CD4-positive, alpha-beta T cell treated with Interleukin-17A for 4 hours (primary cell): ENCODE measurements around the gene MPZL1.
A peak's percentile ranks its signal among the peaks of the same experiment; 100 is the strongest.
"Not testable (repeated sequence)": the region's sequence is repeated elsewhere in the genome, so short reads cannot be mapped to it uniquely, and the experiment has no call there.

ENCODE experiments used
- DNase-seq: peaks from one replicate; pipeline ENCODE4 v3.0.0-alpha.2; 2020; ENCODE audit warnings: mixed read lengths

The MPZL1 gene

GRCh38 chr1:167782946-167783345 lies 61.2 kb downstream of the MPZL1 start:
- DNase-seq, result no peak

DNA sequence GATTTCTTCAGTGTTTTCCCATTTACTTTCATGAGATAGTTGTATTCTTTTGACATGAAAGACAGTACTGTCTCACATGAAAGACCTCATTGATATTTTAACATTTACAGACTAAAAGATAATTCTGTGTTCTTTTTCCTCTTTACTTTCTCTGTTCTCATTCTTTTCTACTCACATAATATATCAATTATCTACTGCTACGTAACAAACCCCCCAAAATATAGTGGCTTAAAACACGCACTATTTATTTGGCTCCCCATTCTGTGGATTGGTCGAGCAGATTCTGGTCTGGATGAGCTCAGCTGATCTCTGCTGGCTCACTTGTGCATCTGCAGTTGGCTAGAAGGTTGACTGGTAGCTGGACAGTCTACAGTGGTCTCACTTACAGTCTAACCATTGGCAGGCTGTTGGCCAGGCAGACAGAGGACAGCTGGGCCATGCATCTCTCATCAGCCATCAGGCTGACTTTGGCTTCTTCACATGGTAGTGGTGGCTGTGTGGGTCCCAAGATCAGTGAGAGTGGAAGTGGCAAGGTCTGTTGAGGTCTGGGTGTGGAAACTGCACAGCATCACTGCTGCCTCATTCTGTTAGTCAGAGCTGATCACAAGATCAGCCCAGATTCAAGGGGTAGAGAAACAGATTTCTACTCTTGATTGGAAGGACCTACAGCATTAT lies 63.2 kb downstream of the MPZL1 start:
- no peak for DNase-seq

DNA sequence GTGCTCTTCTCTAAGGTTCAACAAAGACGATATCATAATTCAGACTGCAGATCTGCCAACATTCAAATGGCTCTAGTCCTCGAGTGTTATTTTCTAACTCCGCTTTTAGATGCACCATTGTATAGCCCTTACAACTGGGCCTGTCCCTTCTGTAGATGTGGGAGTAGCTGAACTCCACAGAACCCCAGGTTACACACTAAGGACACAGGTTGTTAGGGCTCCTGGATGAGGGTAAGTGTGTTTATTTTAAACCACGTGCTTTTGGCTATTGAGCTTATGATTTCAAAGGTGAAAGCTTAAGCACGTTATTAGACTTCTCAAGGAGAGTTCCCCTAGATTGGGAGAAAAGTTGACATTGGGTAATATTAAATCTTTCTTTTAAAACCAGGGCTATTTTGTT lies 64.7 kb downstream of the MPZL1 start:
- no peak for DNase-seq

DNA sequence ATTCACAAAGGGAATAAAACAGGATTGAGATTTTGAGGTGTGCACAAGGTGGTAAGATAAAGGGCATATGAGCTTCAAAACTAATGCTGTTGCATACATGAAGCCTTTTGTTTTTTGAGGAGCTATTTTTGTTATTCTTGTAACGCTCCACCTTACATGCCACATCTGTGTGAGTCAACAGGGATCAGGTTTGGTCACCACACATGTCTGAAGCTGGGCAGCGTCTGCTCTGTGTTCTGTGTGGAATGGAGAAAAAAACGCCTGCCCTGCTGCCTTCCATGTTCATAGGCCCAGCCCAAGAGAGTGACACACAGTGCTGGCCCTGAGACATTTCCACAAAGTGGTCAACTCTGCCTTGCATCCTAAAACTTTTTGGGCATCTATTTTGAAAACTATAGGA lies 67.7 kb downstream of the MPZL1 start:
- DNase-seq, result no peak

GRCh38 chr1:167790117-167790516 lies 68.3 kb downstream of the MPZL1 start:
- no peak for DNase-seq

DNA sequence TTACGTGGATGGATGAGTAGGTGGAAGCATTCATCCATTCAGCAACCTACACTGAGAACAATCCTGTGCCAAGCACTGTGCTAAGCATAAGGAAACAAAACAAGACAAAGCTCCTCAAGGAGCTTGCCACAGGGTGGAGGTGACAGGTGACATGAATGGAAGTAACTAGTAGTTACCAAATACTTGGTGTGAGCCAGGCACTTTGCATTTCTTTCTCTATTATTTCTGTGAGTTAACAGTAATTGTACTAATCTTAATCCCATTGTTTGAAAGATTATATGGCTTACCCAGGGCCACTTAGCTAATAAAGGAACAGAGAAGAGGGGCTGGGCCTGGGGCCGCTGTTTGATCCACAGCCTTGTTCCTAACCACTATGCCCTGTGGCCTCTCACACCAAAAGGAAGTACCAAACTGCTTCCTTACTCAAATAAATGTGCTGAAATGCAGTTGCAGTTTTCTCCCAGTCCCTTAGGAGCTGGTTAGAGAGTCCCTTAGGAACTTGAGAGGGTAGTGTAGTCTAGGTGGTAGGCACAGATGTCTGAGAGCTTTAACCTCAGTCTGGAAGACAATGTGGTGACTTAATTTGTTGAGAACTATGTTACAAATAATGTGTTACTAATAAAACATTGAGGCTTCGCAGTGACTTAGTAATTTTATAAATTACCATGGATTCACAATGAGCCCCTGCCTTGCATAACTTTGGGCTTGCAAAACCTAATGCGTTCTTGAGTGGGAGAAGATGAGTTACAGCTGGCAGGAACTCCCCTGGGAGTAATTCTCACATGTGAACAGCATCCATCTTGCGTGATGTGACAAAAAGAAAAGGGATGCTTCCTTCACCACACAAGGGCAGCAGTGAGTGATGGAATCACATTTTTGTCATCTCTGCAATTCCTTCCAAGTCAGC lies 69.8 kb downstream of the MPZL1 start:
- no peak for DNase-seq

- DNase-seq, result no peak
Measured at GRCh38 chr1:167792188-167792565, 70.4 kb downstream of the MPZL1 start.

DNA sequence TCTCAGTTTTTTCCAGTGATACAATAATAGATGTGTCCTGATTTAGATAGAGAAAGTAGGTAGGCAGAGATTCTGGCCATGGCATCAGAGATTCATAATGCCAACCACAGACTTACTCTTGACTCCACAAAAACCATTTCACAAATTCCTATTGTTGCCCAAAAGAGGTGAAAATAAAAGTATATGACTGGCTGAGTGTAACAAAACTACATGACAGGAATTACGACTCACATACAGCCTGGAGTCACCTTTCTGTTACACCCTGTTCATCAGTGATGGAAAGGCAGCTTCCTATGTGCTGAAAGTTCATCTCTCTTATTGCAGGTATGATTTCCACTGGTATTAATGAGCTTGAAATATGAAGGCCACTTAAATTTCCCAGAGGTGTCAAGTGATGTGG lies 72.3 kb downstream of the MPZL1 start:
- no peak for DNase-seq

DNA sequence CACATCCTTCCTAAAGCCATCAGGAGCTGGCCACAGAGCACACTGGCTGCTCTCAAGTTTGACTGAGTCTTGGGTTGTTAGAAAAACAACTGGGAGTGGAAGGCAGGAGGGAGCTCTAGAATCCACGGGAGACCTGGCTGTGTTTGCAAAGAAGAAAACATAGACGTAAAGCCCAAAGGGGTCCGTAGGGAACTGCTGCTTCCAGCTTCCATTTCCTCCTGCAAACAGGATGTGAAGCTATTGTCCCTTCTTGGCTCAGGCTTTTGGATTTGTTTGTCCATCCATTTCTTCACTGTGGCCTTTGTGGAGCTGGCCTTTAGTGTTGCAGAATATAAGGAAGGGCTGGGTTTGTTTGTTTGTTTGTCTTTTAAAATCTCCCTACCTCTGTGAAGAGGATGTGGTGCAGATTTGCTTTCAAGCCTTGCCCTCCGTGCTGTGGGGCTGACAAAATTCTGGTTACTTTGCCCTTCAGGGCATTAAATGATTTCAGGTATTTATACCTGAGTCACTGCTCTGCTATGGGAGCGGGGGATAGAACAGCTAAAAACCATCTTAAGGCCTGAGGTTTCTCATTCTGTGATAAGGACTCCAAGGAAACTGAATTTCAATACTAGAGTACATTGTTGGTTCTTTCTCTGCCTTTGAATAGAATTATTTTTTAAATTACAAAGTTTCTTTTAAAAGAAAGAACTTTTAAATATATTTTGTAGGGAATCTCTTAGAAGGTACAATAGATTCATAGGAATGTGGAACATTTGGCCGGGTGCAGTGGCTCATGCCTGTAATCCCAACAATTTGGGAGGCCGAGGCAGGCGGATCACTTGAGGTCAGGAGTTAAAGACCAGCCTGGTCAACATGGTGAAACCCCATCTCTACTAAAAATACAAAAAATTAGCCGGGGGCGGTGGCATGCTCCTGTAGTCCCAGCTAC lies 74.3 kb downstream of the MPZL1 start:
- no peak for DNase-seq

DNA sequence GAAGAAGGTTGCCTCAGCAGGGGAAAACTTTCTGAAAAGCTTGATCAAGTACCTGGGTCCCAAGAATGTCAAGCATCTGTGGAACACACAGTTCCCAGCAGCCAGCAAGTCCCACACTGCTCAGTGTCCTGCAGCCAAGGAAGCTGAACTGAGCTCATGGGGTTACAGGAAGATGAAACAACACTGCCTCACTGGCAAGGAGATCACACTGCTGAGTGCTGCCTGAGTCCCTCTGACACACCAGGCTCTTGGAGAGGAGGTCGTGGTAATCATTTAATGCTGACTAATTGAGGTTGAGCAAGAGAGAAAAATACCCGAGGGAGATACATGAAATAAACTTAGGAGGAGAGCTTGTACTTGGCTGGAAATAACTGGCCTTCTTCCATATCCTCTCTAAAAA lies 75.2 kb downstream of the MPZL1 start:
- DNase-seq, result no peak

DNA sequence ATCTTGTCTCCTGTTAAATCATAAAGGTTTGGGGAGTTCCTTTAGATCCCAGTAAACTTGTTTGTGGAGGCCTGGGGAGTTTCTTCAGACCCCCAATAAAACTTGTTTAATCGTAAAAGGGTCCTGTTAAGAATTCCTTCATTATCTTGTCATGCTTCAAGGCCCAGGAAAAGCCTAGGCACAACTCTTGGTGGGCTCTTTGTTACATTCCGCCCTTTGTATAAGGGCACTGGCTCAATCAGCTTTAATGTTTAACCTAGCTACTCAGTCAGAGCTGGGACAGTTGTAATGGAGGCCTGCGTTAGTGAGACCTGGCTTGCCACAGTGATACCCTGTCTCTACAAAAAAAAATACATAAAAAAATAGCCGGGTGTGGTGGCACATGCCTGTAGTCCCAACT lies 77.2 kb downstream of the MPZL1 start:
- no peak for DNase-seq

- DNase-seq, result no peak
Measured at GRCh38 chr1:167799747-167800146, 78.0 kb downstream of the MPZL1 start.

- no peak for DNase-seq
Measured at GRCh38 chr1:167800251-167800650, 78.5 kb downstream of the MPZL1 start.

DNA sequence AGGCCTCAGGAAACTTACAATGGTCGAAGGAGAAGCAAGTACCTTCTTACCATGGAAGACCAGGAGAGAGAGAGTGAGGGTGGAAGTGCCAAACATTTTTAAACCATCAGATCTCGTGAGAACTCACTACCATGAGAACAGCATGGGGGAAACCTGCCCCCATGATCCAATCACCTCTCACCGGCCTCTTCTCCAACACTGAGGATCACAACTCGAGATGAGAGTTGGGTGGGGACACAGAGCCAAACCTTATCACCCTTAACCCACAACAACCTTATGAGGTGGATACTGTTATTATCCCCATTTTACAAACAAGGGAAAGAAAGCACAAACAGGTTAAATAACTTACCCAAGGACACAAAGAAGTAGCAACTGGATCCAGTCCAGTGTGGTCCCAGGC lies 80.5 kb downstream of the MPZL1 start:
- DNase-seq, result no peak

GRCh38 chr1:167803358-167804207 lies 81.8 kb downstream of the MPZL1 start:
- DNase-seq, result peak; percentile 92

DNA sequence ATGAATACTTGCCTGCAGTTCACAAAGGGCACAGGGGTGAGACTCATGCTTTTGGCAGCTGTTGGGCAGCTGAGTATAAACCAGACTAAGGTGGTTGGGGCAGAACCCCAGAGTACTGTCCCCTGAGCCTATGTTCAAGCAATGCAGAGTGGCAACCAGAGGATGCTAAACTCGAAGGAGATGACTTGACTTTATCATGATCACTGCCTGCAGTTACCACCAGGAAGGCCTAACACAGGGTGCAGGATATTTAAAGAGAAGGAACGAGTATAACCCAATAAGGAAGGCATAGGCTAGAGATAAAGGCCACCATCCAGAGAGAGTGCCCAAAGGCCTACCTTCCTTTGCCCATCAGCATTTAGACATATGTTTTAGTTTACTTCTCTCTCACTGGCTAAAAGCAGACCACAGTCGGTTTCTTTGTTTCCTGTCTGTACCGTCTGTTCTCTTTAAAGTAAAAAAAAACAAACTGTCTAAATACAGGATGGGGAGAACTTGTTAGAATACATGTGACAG lies 83.3 kb downstream of the MPZL1 start:
- DNase-seq, result peak; percentile 16

GRCh38 chr1:167806235-167806634 lies 84.5 kb downstream of the MPZL1 start:
- not testable (repeated sequence) for DNase-seq

GRCh38 chr1:167806676-167807075 lies 84.9 kb downstream of the MPZL1 start:
- DNase-seq, result not testable (repeated sequence)

DNA sequence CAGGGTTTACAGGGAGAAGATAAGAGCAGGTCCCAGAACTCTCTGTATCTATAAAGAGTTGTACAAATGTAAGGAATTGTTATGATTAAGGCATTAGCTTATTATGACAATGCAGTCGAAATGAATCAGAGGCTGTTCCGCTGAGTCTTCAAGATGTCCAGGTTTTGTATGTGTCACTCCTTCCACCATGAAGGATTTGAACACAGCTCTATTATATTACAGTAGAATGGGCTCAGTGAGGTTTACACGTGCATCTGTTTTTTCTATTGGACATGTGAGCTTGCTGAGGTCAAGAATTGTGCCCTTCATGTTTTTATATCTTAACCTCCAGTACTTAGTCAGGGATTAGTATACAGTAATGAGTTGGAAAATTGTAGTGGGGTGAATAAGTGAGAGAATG lies 86.3 kb downstream of the MPZL1 start:
- DNase-seq, result no peak

DNA sequence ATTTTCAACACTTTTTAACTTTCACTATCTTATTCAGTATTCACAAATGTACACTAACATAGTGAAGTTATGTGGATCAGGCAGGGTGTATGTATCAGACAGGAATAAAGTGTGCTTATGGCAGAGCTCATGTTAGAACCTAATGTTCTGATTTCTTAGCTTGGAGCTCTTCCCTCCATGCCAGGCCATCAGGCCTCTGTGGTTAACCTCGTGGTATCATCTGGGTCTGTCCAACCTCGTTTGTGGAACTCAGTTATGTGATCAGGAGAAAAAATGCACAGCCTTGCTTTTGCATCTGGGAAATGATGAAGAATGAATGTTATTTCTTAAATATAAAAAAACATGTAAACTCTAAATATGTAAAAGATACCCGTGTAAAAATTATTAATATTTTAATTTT lies 86.9 kb downstream of the MPZL1 start:
- no peak for DNase-seq

DNA sequence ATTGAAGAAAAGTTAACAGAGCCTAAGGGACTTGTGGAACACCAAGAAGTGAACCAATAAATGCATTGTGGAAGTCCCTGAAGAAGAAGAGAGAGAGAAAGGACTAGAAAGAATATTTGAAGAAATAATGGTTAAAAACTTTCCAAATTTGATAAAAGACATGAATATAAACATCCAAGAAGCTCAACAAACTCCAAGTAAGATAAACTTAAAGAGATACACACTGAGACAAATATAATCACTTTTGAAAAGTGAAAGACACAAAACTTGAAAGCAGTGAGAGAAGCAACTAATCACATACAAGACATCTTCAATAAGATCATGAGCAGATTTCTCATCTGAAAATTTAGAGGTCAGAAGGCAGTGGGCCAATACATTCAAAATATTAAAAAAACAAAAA lies 91.2 kb downstream of the MPZL1 start:
- DNase-seq, result no peak

DNA sequence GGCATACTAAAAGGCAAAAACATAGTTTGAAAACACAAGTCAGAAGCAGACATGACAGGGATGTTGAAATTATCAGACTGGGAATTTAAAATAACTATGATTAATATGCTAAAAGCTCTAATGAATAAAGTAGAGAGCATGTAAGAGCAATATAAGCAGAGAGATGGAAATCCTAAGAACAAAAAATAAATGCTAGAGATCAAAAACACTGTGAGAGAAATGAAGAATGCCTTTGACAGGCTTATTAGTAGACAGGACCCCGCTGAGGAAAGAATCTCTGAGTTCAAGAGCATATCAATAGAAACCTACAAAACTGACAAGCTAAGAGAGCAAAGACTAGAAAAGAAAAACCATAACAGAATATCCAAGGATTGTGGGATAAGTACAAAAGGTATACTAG lies 93.9 kb downstream of the MPZL1 start:
- DNase-seq, result no peak
